ENCODE data around the gene MEGF11. TPM values are rescaled to one million over a fixed set of nuclear protein-coding genes. Genes with fewer than 3 reads are reported as not detected.
A peak's percentile ranks its signal among the peaks of the same experiment; 100 is the strongest.
"Not testable (repeated sequence)": the region's sequence is repeated elsewhere in the genome, so short reads cannot be mapped to it uniquely, and the experiment has no call there.

Gene MEGF11
- total RNA-seq, 1 donor from 2014 or later: 1.9 TPM

GRCh38 chr15:65893060-65893459 lies 360.5 kb downstream of the MEGF11 start:
- DNase-seq (ENCODE audit: low spot score): no peak

DNA sequence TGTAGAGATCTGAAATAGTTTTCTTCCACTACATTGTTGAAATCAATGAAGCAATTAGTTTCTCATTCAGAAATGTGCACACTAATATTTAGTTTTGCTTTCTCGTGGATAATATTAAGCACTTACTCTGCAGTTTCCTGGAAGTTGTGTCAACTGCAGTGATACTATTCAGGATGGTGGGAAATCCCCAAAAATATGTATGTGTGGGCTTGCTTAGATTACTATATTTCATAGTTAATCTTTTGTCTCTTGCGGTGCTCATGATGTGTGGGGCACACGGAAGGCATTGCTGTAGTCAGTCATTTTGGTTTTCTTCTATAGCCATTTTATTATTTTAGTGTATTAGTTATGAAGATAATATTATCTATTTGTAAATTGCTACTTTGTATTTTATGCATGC lies 364.6 kb downstream of the MEGF11 start:
- no peak for DNase-seq (ENCODE audit: low spot score)

GRCh38 chr15:65887565-65887964 lies 366.0 kb downstream of the MEGF11 start:
- no peak for DNase-seq (ENCODE audit: low spot score)

GRCh38 chr15:65885668-65886218 lies 367.8 kb downstream of the MEGF11 start:
- no peak for DNase-seq (ENCODE audit: low spot score)

DNA sequence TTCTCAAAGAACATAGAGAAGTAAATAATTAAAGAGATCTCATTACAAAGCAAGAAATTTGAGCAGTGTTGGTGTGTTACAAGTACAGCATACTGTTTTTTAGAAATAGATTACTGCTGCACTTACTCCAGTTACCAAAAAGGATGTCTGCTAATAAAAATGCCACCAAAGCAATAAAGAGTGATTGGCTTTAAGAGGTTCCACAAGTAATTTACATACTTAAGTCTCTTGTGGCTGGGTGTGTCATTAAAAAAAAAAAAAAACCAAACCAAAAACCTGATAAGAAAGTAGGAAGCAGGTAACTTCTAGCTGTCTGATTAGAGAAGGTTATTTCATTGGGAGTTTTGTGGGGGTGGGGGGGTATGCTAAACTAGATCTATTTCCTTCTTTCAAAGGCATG lies 369.0 kb downstream of the MEGF11 start:
- no peak for DNase-seq (ENCODE audit: low spot score)

DNA sequence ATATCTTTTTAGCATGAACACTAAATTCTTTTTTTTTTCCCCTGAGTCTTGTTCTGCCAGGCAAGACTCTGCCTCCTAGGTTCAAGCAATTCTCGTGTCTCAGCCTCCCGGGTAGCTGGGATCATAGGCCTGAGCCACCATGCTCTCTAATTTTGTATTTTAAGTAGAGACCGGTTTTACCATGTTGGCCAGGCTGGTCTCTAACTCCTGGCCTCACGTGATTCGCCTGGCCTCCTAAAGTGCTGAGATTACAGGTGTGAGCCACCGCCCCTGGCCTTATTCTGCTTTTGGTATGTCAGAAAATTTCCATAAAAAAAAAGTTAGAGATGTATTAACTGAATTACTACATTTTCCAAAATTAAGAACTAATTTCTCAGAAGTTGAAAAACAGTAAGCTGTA lies 370.0 kb downstream of the MEGF11 start:
- no peak for DNase-seq (ENCODE audit: low spot score)

GRCh38 chr15:65881766-65882434 lies 371.6 kb downstream of the MEGF11 start:
- no peak for DNase-seq (ENCODE audit: low spot score)

DNA sequence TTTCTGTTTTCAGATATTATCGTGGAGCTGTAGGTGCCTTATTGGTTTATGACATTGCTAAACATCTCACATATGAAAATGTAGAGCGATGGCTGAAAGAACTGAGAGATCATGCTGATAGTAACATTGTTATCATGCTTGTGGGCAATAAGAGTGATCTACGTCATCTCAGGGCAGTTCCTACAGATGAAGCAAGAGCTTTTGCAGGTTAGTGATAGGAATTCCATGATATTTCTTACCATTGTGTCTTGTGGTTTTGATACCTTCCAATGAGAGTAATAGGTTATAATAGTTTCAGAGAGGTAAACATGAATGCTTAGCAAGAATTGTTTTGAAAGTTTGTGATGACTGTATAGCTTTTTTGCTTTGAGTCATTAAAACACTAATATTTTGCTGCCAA lies 375.8 kb downstream of the MEGF11 start:
- no peak for DNase-seq (ENCODE audit: low spot score)

GRCh38 chr15:65875458-65875857 lies 378.1 kb downstream of the MEGF11 start:
- no peak for DNase-seq (ENCODE audit: low spot score)

GRCh38 chr15:65873256-65873655 lies 380.3 kb downstream of the MEGF11 start:
- DNase-seq (ENCODE audit: low spot score): no peak

DNA sequence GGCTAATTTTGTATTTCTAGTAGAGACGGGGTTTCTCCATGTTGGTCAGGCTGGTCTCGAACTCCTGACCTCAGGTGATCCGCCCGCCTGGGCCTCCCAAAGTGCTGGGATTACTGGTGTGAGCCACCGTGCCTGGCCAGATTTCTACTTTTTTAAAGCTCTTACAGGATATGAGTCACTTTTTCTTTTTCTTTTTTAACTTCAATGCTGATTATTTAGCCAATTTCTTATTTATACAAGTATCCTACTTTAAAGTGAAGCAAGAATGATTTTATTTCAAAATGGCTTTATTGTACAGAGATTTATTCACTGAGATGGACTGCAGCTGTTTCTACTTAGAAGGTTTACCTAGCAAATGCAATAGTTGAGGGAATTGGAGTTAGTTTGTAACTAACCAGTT lies 381.0 kb downstream of the MEGF11 start:
- DNase-seq (ENCODE audit: low spot score): not testable (repeated sequence)

- not testable (repeated sequence) for DNase-seq (ENCODE audit: low spot score)
These were observed 381.7 kb downstream of the MEGF11 start for GRCh38 chr15:65871886-65872285.

DNA sequence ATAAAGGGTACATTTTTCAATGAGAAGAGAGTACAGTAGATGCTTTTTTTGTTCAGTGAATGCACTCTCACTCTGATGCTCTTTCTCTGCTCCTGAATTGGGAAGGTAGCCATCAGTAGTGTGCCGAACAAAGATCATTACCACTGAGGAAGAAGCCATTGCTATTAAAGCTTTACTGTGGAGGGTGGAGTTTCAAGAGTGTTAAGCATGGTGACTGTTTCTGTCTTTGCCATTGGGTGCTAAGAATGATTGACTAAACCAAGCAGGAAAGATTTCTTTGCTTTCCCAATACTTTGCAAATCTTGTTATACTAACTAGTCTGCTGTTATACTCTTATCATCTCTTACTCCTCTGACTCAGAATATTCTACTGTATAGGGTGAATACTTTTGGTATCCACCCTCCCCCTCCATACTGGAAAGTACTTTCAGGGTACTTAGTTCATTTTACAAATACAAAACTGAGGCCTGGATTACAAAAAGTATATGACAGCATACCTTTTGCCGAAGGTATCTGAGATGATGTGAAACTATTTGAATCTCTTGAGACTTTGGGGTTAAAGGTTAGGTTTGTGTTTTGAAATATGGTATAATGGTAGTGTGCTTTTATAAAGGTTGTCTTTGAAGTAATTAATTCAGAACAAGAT lies 382.5 kb downstream of the MEGF11 start:
- DNase-seq (ENCODE audit: low spot score): peak; percentile 22

- DNase-seq (ENCODE audit: low spot score): peak; percentile 60
These were observed 383.3 kb downstream of the MEGF11 start for GRCh38 chr15:65869954-65870871.

- peak; percentile 99 for DNase-seq (ENCODE audit: low spot score)
These were observed 384.2 kb downstream of the MEGF11 start, which contains the start of gene RAB11A for GRCh38 chr15:65869126-65869953. Gene RAB11A (plus strand): TSS chr15:65869491. CDS start chr15:65869586, 95 bp downstream.

GRCh38 chr15:65868546-65869125 lies 384.9 kb downstream of the MEGF11 start:
- DNase-seq (ENCODE audit: low spot score): no peak

- not testable (repeated sequence) for DNase-seq (ENCODE audit: low spot score)
These were observed 385.6 kb downstream of the MEGF11 start for GRCh38 chr15:65867933-65868332.

- no peak for DNase-seq (ENCODE audit: low spot score)
These were observed 386.3 kb downstream of the MEGF11 start for GRCh38 chr15:65867244-65867643.

GRCh38 chr15:65863106-65863505 lies 390.4 kb downstream of the MEGF11 start:
- DNase-seq (ENCODE audit: low spot score): no peak

DNA sequence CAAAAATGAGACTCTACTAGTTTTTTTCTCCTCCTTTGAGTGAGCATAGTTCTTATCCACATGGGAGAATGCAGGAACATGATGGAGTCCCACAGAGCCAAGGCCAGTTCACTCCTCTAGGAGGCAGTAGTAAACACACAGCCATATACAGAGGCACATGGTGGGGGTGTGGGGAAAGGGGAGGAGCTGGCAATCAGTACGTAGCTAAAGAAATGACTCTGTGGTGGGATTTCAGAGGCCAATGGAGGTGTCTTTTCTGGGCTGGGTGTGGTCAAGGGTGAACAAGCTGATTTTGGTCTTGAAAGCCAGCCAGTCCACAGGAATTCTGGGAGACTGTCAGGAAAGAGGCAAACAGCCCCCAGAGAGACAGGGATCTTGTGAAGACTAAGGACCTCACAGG lies 390.9 kb downstream of the MEGF11 start:
- no peak for DNase-seq (ENCODE audit: low spot score)
